A549 (cell line): ENCODE measurements around the gene ADAMTS2.

ENCODE experiments used
- CEBPB ChIP-seq, 2 experiments: fragments of >200 bp in 1 of 2; sonication (Bioruptor Twin) in 1 of 2; formaldehyde crosslinking in 1 of 2; IDR thresholded peaks; 2 replicates each; pipeline ENCODE4 v1.6.1; 2012 to 2016
- CTCF ChIP-seq: fragments of >200 bp; sonication (Bioruptor Twin); formaldehyde crosslinking; IDR thresholded peaks from 3 replicates; pipeline ENCODE4 v1.5.1; 2016
- E2F6 ChIP-seq: IDR thresholded peaks from 2 replicates; pipeline ENCODE4 v1.6.1; 2012; ENCODE audit warnings: low read depth, borderline replicate concordance
- EP300 ChIP-seq, 2 experiments: fragments of >200 bp; sonication (Bioruptor Twin); formaldehyde crosslinking; IDR thresholded peaks; 2 replicates in 1 of 2; 3 replicates in 1 of 2; pipeline ENCODE4 v1.6.1; 2016 to 2017
- JUN ChIP-seq, 2 experiments: fragments of >200 bp; sonication (Bioruptor Twin); formaldehyde crosslinking; IDR thresholded peaks; 2 replicates in 1 of 2; 3 replicates in 1 of 2; pipeline ENCODE4 v1.6.1; 2016 to 2017
- KDM1A ChIP-seq: fragments of 200-600 bp; sonication (generic); IDR thresholded peaks from 2 replicates; pipeline ENCODE4 v1.6.1; 2016; ENCODE audit warnings: low read depth, mild to moderate bottlenecking
- MAZ ChIP-seq: fragments of 150-350 bp; IDR thresholded peaks from 2 replicates; pipeline ENCODE4 v1.6.1; 2014; ENCODE audit warnings: antibody characterized with exemption, low read depth, low read length, borderline replicate concordance
- POLR2A ChIP-seq: IDR thresholded peaks from 2 replicates; pipeline ENCODE4 v1.6.1; 2012; ENCODE audit warnings: mild to moderate bottlenecking, low read length
- RARB ChIP-seq: fragments of 250-450 bp; sonication (Bioruptor Pico); IDR thresholded peaks from 2 replicates; pipeline ENCODE4 v1.8.0; 2021; ENCODE audit warnings: mild to moderate bottlenecking, moderate library complexity
- SMC3 ChIP-seq: fragments of >200 bp; sonication (Bioruptor Twin); formaldehyde crosslinking; IDR thresholded peaks from 3 replicates; pipeline ENCODE4 v1.6.1; 2018; ENCODE audit warnings: inconsistent platforms
- TP53 ChIP-seq: fragments of 250-450 bp; sonication (Bioruptor Pico); IDR thresholded peaks from 2 replicates; pipeline ENCODE4 v1.5.0; 2021; ENCODE audit warnings: mild to moderate bottlenecking, moderate library complexity

- no peak for TF ChIP-seq CTCF
- no peak for TF ChIP-seq POLR2A
- no peak for TF ChIP-seq RARB (CRISPR knock-in tag)
- TF ChIP-seq MAZ, result no peak
- no peak for TF ChIP-seq EP300 (IDR thresholded peaks at IDR 0.05)
- TF ChIP-seq TP53, result no peak
- TF ChIP-seq JUN (IDR thresholded peaks at IDR 0.05), result no peak
- TF ChIP-seq E2F6, result no peak
- no peak for TF ChIP-seq CEBPB (IDR thresholded peaks at IDR 0.05)
- TF ChIP-seq KDM1A, result no peak
- no peak for TF ChIP-seq SMC3
Measured at GRCh38 chr5:179267671-179268083, 77.6 kb downstream of the ADAMTS2 start.
